ENCODE measurements around the gene PSMD6.

GRCh38 chr3:64019879-64020278 is 3.4 kb downstream of the PSMD6 start:
- TF ChIP-seq MTA3 (IDR thresholded peaks at IDR 0.05; ENCODE audit: borderline replicate concordance): no peak
- no peak for TF ChIP-seq SIN3A (IDR thresholded peaks at IDR 0.05; ENCODE audit: borderline replicate concordance in 2 of 2, control insufficient read depth in 1 of 2, low read depth in 2 of 2, low read length in 2 of 2)
- no peak for TF ChIP-seq EZH2 (IDR thresholded peaks at IDR 0.05; ENCODE audit: borderline replicate concordance, low read depth, low read length)
- no peak for TF ChIP-seq GATA2 (CRISPR knock-in tag; IDR thresholded peaks at IDR 0.05)
- no peak for TF ChIP-seq MBD1 (CRISPR knock-in tag; IDR thresholded peaks at IDR 0.05)

All from K562 (cell line).